Esophagus muscularis mucosa (tissue), 4 donors: ENCODE results near the gene ADAM30. TPM values are rescaled to one million over a fixed set of nuclear protein-coding genes. Genes with fewer than 3 reads are reported as not detected.

Experiments used
- DNase-seq: peaks from one replicate; pipeline ENCODE4 v3.0.0-alpha.2; 2017; ENCODE audit errors: extremely low spot score
- H3K27ac ChIP-seq, 4 donors: fragments of 200-600 bp; sonication (generic); replicated peaks in 1 of 4; 1 replicate in 3 of 4; 2 replicates in 1 of 4; pipeline ENCODE4 v1.5.1; 2016 to 2019; ENCODE audit warnings: mild to moderate bottlenecking in 1 of 4
- H3K27me3 ChIP-seq, 4 donors: fragments of 200-600 bp; sonication (generic); one replicate each; pipeline versions ENCODE4 v1.5.1 to v1.6.0; 2016 to 2019
- H3K36me3 ChIP-seq, 4 donors: fragments of 200-600 bp; sonication (generic); one replicate each; pipeline ENCODE4 v1.5.1; 2016 to 2019
- H3K4me1 ChIP-seq, 4 donors: fragments of 200-600 bp; sonication (generic); one replicate each; pipeline ENCODE4 v1.5.1; 2016 to 2019
- H3K4me3 ChIP-seq, 4 donors: fragments of 200-600 bp; sonication (generic); 1 replicate in 2 of 4; 2 replicates in 2 of 4; pipeline ENCODE4 v1.5.1; 2016 to 2019; ENCODE audit warnings: mild to moderate bottlenecking in 4 of 4, moderate library complexity in 1 of 4
- H3K9me3 ChIP-seq, 4 donors: fragments of 200-600 bp; sonication (generic); 1 replicate in 3 of 4; 2 replicates in 1 of 4; pipeline ENCODE4 v1.5.1; 2016 to 2019
- EP300 ChIP-seq: sonication (generic); formaldehyde crosslinking; IDR thresholded peaks from one replicate; pipeline ENCODE4 v1.6.1; 2017; ENCODE audit warnings: antibody characterized with exemption
- POLR2A ChIP-seq: fragments of 450-650 bp; IDR thresholded peaks from one replicate; pipeline ENCODE4 v1.6.1; 2017; ENCODE audit warnings: antibody characterized with exemption, moderate library complexity, mild to moderate bottlenecking, low read depth
- POLR2AphosphoS5 ChIP-seq, 2 donors: sonication (generic); formaldehyde crosslinking; IDR thresholded peaks; one replicate each; pipeline ENCODE4 v1.6.1; 2017; ENCODE audit warnings: antibody characterized with exemption in 2 of 2
- WGBS: methylation state at CpG from one replicate; pipeline ENCODE4 v1.1.5; 2018; 5-methylcytosine and 5-hydroxymethylcytosine counted together
- intact Hi-C: fragments of 100-400 bp; cut with DNase I; formaldehyde crosslinking; loops from one replicate; pipeline ENCODE4 v1.15.1; 2023
- total RNA-seq, 4 donors: library from RNA; depleted of rRNA; stranded (reverse); fragments of >200 nt; gene quantifications; one replicate each; pipeline versions ENCODE4 v1.1.0 to v1.2.1, GENCODE V29; 2016
- TF ChIP-seq, protein P1 (sequence below), 3 experiments: fragments of 200-600 bp in 2 of 3; fragments of 450-650 bp in 1 of 3; sonication (generic) in 2 of 3; IDR thresholded peaks; one replicate each; pipeline ENCODE4 v1.5.1; 2017 to 2019; ENCODE audit warnings: antibody characterized with exemption in 3 of 3, mild to moderate bottlenecking in 2 of 3, moderate library complexity in 1 of 3

ADAM30 gene
- total RNA-seq, 4 donors from 2014 or later = not detected

DNA sequence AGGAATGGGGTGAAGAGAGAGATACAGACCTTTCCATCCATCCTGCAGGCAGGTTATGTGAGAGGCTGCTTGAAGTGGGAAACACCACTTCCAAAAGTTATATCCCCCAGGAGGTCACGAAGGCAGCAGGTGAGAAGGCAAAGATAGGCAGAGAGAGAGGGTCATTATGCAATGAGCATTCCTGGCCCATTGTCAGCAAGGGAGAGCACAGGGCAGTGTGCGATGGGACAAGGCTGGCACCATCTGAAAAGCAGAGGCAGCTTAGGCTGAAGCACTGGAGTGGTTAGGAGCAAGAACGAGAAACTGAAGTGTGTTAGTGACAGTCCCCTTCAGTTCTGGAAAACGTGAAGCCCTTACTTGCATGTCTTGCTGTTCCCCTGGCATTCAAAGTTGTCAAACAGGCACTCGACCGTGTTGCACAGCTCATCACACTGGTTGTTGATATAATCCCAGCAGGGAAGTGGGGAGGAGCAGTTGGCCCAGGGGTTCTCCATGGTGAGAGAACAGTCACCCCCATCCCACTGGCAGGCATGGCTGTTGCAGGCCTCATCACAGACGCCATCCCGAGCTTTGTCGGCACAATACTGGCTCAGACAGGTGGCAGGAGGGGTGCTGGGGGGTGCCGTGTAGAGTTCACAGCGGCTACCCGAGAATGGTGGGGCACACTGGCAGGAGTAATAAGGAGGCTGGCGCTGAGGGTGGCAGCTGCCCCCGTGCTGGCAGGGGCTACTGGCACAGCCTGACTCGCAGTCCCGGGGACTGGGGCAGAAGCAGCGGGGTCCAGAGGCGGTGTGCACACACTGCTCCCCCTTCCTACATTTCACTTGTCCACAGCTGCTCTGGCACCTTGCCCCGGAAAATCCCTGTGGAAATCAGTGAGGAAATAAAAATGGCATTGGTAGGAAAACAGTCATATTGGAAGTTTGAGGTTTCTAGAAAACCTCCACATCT is 28.9 kb upstream of the ADAM30 start:
- 87% methylated on average over 19 of the region's 19 CpGs for WGBS
- Histone ChIP-seq H3K27me3 (no peaks in the 10 kb centered on the region), H3K4me3 (no peak overlapping the region), H3K27ac (no peak overlapping the region), H3K9me3 (no peaks in the 10 kb centered on the region), H3K36me3 (peaks cover 67 to 98% (median 85%) of the 10 kb centered on the region in 4 donors), H3K4me1 (no peaks in the 10 kb centered on the region)
- DNase-seq = peak; percentile 45
- TF ChIP-seq, protein P1, sequence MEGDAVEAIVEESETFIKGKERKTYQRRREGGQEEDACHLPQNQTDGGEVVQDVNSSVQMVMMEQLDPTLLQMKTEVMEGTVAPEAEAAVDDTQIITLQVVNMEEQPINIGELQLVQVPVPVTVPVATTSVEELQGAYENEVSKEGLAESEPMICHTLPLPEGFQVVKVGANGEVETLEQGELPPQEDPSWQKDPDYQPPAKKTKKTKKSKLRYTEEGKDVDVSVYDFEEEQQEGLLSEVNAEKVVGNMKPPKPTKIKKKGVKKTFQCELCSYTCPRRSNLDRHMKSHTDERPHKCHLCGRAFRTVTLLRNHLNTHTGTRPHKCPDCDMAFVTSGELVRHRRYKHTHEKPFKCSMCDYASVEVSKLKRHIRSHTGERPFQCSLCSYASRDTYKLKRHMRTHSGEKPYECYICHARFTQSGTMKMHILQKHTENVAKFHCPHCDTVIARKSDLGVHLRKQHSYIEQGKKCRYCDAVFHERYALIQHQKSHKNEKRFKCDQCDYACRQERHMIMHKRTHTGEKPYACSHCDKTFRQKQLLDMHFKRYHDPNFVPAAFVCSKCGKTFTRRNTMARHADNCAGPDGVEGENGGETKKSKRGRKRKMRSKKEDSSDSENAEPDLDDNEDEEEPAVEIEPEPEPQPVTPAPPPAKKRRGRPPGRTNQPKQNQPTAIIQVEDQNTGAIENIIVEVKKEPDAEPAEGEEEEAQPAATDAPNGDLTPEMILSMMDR (IDR thresholded peaks at IDR 0.05) = no peak
- no peak for TF ChIP-seq EP300
- intact Hi-C loops = no loop called here

GRCh38 chr1:119920104-119920968 is 24.0 kb upstream of the ADAM30 start:
- H3K27ac ChIP-seq = no peak overlapping the region
- 88% methylated on average over 8 of the region's 8 CpGs for WGBS
- H3K36me3 ChIP-seq = peaks cover 88 to 100% (median 99%) of the 10 kb centered on the region in 4 donors
- H3K27me3 ChIP-seq = no peaks in the 10 kb centered on the region
- no peaks in the 10 kb centered on the region for H3K4me1 ChIP-seq
- peak; percentile 74 for DNase-seq
- H3K4me3 ChIP-seq = no peak overlapping the region
- TF ChIP-seq, protein P1 (IDR thresholded peaks at IDR 0.05) = no peak
- TF ChIP-seq POLR2AphosphoS5 (IDR thresholded peaks at IDR 0.05) (no peak), EP300 (no peak), POLR2A (no peak)
- no peaks in the 10 kb centered on the region for H3K9me3 ChIP-seq
- intact Hi-C loops = no loop called here

- H3K9me3 ChIP-seq = no peaks in the 10 kb centered on the region
- WGBS = 77% methylated on average over 3 of the region's 7 CpGs
- TF ChIP-seq, protein P1 (IDR thresholded peaks at IDR 0.05) = no peak
- no peak for TF ChIP-seq POLR2AphosphoS5 (IDR thresholded peaks at IDR 0.05)
- no peak for TF ChIP-seq POLR2A
- TF ChIP-seq EP300 = no peak
- H3K27me3 ChIP-seq = no peaks in the 10 kb centered on the region
- H3K27ac ChIP-seq = no peak overlapping the region
- intact Hi-C loops = no loop called here
- peak; percentile 39 for DNase-seq
- H3K4me1 ChIP-seq = no peaks in the 10 kb centered on the region
- H3K4me3 ChIP-seq = no peak overlapping the region
- H3K36me3 ChIP-seq = peaks cover 87 to 100% (median 99%) of the 10 kb centered on the region in 4 donors
Observed at GRCh38 chr1:119919241-119919640, 22.9 kb upstream of the ADAM30 start.

DNA sequence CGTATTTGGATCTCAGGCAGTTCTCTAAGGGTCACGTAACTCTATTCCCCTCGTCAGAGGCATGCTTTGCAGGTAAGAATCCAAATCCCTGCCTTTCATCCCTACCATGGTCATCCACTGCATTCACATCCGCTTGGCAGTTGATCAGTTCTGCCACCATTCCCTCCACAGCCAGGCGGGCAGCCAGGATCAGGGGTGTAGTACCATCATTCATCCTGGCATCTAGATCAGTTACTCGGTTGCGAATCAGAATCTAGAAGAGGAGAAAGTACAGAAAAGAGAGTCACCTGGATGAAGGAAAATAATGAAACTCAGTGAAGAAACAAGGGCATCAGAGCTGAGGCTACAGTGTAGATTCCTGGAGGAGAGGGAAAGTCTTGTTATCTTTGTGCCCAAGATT is 22.0 kb upstream of the ADAM30 start:
- intact Hi-C loops = no loop called here
- H3K36me3 ChIP-seq = peaks cover 78 to 100% (median 99%) of the 10 kb centered on the region in 4 donors
- no peak overlapping the region for H3K27ac ChIP-seq
- DNase-seq = no peak
- no peaks in the 10 kb centered on the region for H3K4me1 ChIP-seq
- no peaks in the 10 kb centered on the region for H3K9me3 ChIP-seq
- 93% methylated on average over 7 of the region's 7 CpGs for WGBS
- H3K27me3 ChIP-seq = no peaks in the 10 kb centered on the region
- H3K4me3 ChIP-seq = no peak overlapping the region
- TF ChIP-seq, protein P1 (IDR thresholded peaks at IDR 0.05) = no peak
- TF ChIP-seq POLR2A (no peak), POLR2AphosphoS5 (IDR thresholded peaks at IDR 0.05) (no peak), EP300 (no peak)
